PC-9 (cell line): ENCODE data around the gene CLDN34.
A peak's percentile ranks its signal among the peaks of the same experiment; 100 is the strongest.

Experiments used
- EZH2 ChIP-seq: fragments of 200-600 bp; sonication (generic); IDR thresholded peaks from 2 replicates; pipeline ENCODE4 v1.8.0; 2017; ENCODE audit warnings: antibody characterized with exemption, low read depth
- TF ChIP-seq, protein P1 (sequence below): fragments of 200-600 bp; sonication (generic); conservative IDR thresholded peaks from 2 replicates; pipeline ENCODE4 v1.6.1; 2017; ENCODE audit warnings: mixed run types, antibody characterized with exemption, mild to moderate bottlenecking, moderate library complexity

DNA sequence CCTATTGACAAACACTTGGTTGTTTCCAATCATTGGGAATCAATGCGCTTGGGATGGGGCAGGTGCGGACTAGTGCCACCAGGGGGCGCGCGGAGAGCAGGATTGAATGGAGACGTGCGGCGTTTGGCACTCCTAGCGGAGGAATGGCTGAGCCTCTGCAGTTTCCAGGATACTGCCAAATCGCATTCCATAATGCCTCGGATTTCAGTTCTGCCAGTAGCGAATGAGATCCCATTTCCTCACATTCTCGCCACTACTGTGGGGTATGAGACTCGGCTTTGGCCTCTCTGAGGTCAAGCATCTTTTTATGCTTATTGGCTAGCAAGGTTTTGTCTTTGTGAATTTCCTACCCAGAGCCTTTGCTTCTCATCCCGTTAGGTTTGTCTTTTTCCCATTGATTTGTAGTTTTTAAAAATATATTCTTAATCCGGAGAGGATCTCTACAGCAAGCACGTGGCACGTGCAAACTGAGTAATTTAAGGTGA is 28.7 kb downstream of the CLDN34 start:
- TF ChIP-seq, protein P1, sequence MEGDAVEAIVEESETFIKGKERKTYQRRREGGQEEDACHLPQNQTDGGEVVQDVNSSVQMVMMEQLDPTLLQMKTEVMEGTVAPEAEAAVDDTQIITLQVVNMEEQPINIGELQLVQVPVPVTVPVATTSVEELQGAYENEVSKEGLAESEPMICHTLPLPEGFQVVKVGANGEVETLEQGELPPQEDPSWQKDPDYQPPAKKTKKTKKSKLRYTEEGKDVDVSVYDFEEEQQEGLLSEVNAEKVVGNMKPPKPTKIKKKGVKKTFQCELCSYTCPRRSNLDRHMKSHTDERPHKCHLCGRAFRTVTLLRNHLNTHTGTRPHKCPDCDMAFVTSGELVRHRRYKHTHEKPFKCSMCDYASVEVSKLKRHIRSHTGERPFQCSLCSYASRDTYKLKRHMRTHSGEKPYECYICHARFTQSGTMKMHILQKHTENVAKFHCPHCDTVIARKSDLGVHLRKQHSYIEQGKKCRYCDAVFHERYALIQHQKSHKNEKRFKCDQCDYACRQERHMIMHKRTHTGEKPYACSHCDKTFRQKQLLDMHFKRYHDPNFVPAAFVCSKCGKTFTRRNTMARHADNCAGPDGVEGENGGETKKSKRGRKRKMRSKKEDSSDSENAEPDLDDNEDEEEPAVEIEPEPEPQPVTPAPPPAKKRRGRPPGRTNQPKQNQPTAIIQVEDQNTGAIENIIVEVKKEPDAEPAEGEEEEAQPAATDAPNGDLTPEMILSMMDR = peak; percentile 92
- no peak for TF ChIP-seq EZH2
